Measurements from ENCODE around the gene FBXO10. TPM values are rescaled to one million over a fixed set of nuclear protein-coding genes. Genes with fewer than 3 reads are reported as not detected.

FBXO10 gene
- total and polyA plus RNA-seq, 10 of the 15 experiments (the other 5 are each of a cell fraction or from before 2014, with no cell fraction given), result 1.6 to 17.2 (median 9.6) TPM

DNA sequence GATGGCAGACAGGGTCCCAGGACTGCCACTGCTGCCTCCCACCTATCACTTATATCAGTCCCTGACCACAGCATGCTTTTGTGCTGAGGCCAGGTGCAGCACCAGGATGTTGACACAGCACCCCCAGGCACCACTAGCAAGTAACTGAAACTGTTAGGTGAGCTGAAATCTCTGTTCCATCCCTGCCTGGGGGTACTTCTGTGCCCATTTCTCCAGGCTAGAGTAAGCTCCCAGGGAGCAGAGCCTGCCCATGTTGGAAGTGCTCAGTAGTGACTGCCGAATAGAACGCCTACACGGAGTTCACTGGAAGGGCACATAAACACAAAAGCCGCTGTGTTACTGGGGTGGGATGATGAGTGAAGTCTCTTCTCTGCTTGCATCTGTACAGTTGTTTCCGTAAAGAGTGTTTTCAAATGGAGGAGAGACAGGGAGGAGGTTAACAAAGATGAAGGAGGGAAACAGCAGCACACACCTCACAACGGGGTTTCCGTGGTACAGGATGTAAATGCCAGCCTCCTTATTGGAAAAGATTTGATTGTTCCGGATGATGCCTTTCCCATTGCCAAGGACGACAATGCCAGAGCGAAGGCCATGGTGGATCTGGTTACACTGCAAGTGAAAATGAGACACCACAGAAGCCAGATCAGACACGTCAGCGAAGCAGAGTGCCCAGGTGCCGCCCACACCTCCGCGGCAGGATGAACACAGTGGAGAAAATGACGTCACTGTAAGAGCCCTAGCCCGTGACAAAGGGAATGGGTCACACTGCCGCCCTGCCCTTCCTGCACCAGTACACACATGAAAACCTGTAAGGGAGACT, 47.3 kb downstream of the FBXO10 start:
- Histone ChIP-seq H4K20me1 (ENCODE audit: control insufficient read depth, insufficient read depth) (no peaks in the 10 kb centered on the region), H3K4me2 (ENCODE audit: control insufficient read depth, insufficient read depth) (peak overlapping the region; percentile 54), H3K27ac (ENCODE audit: control insufficient read depth, insufficient read depth) (peak overlapping the region; percentile 58), H3K9me3 (replicated peaks; ENCODE audit: control insufficient read depth, insufficient read depth, low read length) (no peaks in the 10 kb centered on the region), H3K27me3 (replicated peaks in 1 of 2; ENCODE audit: control insufficient read depth in 2 of 2, insufficient read depth in 2 of 2, low read length in 1 of 2) (no peaks in the 10 kb centered on the region), H2AFZ (ENCODE audit: control insufficient read depth, low read depth, low read length) (peak overlapping the region; percentile 54), H3K4me1 (ENCODE audit: control insufficient read depth, insufficient read depth, low read length) (peaks cover 26% of the 10 kb centered on the region), H3K9ac (ENCODE audit: control insufficient read depth, insufficient read depth, low read length) (peak overlapping the region; percentile 7; the same call in 1 of the 2 replicates), H3K79me2 (ENCODE audit: control insufficient read depth, insufficient read depth, low read length) (no peaks in the 10 kb centered on the region), H3K4me3 (no peak overlapping the region), H3K36me3 (ENCODE audit: control insufficient read depth in 2 of 2, insufficient read depth in 2 of 2, low read length in 1 of 2) (peaks cover 0 to 12% of the 10 kb centered on the region in 2 experiments; a peak in 2 of 4 replicates)
- ChIA-PET CTCF (interaction anchor here (0.6 kb wide), 1 partner anchor 115 kb away, joined by 3 read pairs; no protein-coding TSS in a partner anchor), RAD21 (ENCODE audit: unreplicated experiment) (no interaction called here), POLR2A (interaction anchor here (0.5 to 0.8 kb wide), 2 partner anchors 10 to 63 kb away, joined by 3 to 4 read pairs; partner anchors contain the start of gene TOMM5), SMC1A (ENCODE audit: uncharacterized antibody, unreplicated experiment) (interaction anchor here (1.0 kb wide), 1 partner anchor 38 kb away, joined by 3 read pairs; no protein-coding TSS in a partner anchor)
- ATAC-seq (peak; percentile 86), DNase-seq (ENCODE audit: low read depth, low spot score) (peak; percentile 40), FAIRE-seq (peak; percentile 94)
- WGBS (ENCODE audit: insufficient coverage, insufficient replicate concordance, low lambda C conversion rate, missing lambda C conversion rate), result 18% methylated on average over 18 of the region's 18 CpGs
- BruUV-seq (replicated peaks), result no TSS peak
- in situ Hi-C loops (cut with MboI) (no loop called here), intact Hi-C loops (cut with micrococcal nuclease; ENCODE audit: unreplicated experiment) (no loop called here)
- no peak for TF ChIP-seq FOXM1 (IDR thresholded peaks at IDR 0.05; ENCODE audit: low read depth, low read length)
- TF ChIP-seq, protein P1, sequence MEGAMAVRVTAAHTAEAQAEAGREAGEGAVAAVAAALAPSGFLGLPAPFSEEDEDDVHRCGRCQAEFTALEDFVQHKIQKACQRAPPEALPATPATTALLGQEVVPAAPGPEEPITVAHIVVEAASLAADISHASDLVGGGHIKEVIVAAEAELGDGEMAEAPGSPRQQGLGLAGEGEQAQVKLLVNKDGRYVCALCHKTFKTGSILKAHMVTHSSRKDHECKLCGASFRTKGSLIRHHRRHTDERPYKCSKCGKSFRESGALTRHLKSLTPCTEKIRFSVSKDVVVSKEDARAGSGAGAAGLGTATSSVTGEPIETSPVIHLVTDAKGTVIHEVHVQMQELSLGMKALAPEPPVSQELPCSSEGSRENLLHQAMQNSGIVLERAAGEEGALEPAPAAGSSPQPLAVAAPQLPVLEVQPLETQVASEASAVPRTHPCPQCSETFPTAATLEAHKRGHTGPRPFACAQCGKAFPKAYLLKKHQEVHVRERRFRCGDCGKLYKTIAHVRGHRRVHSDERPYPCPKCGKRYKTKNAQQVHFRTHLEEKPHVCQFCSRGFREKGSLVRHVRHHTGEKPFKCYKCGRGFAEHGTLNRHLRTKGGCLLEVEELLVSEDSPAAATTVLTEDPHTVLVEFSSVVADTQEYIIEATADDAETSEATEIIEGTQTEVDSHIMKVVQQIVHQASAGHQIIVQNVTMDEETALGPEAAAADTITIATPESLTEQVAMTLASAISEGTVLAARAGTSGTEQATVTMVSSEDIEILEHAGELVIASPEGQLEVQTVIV (IDR thresholded peaks at IDR 0.05; ENCODE audit: borderline replicate concordance, partially characterized antibody), result no peak
- no peak for TF ChIP-seq FOS (IDR thresholded peaks at IDR 0.05; ENCODE audit: borderline replicate concordance, extremely low read depth, insufficient read length)
- TF ChIP-seq SREBF2 (IDR thresholded peaks at IDR 0.05; ENCODE audit: low read length), result no peak
- no peak for TF ChIP-seq ZNF622 (IDR thresholded peaks at IDR 0.05)
- TF ChIP-seq, protein P2, sequence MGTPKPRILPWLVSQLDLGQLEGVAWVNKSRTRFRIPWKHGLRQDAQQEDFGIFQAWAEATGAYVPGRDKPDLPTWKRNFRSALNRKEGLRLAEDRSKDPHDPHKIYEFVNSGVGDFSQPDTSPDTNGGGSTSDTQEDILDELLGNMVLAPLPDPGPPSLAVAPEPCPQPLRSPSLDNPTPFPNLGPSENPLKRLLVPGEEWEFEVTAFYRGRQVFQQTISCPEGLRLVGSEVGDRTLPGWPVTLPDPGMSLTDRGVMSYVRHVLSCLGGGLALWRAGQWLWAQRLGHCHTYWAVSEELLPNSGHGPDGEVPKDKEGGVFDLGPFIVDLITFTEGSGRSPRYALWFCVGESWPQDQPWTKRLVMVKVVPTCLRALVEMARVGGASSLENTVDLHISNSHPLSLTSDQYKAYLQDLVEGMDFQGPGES (IDR thresholded peaks at IDR 0.05), result no peak
- TF ChIP-seq ESRRA (IDR thresholded peaks at IDR 0.05; ENCODE audit: low read length), result no peak
- TF ChIP-seq BHLHE40 (IDR thresholded peaks at IDR 0.05; ENCODE audit: borderline replicate concordance in 1 of 2, low read depth in 2 of 2, low read length in 1 of 2), result peak; percentile 42 to 82; a peak in 3 of 4 replicates
- no peak for TF ChIP-seq NR2C2 (IDR thresholded peaks at IDR 0.05; ENCODE audit: borderline replicate concordance, control insufficient read depth, insufficient read length, low read depth)
- TF ChIP-seq BRCA1 (IDR thresholded peaks at IDR 0.05; ENCODE audit: low read depth, low read length), result no peak
- TF ChIP-seq MEF2A (IDR thresholded peaks at IDR 0.05; ENCODE audit: insufficient read depth, low read depth, low read length), result no peak
- TF ChIP-seq, protein P3, sequence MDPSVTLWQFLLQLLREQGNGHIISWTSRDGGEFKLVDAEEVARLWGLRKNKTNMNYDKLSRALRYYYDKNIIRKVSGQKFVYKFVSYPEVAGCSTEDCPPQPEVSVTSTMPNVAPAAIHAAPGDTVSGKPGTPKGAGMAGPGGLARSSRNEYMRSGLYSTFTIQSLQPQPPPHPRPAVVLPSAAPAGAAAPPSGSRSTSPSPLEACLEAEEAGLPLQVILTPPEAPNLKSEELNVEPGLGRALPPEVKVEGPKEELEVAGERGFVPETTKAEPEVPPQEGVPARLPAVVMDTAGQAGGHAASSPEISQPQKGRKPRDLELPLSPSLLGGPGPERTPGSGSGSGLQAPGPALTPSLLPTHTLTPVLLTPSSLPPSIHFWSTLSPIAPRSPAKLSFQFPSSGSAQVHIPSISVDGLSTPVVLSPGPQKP (IDR thresholded peaks at IDR 0.05; ENCODE audit: low read depth, low read length), result no peak
- TF ChIP-seq HCFC1 (IDR thresholded peaks at IDR 0.05; ENCODE audit: low read length), result no peak
- no peak for TF ChIP-seq YBX1 (IDR thresholded peaks at IDR 0.05)
- TF ChIP-seq ZNF274 (IDR thresholded peaks at IDR 0.05; ENCODE audit: insufficient read depth, insufficient read length), result no peak
- TF ChIP-seq, protein P4, sequence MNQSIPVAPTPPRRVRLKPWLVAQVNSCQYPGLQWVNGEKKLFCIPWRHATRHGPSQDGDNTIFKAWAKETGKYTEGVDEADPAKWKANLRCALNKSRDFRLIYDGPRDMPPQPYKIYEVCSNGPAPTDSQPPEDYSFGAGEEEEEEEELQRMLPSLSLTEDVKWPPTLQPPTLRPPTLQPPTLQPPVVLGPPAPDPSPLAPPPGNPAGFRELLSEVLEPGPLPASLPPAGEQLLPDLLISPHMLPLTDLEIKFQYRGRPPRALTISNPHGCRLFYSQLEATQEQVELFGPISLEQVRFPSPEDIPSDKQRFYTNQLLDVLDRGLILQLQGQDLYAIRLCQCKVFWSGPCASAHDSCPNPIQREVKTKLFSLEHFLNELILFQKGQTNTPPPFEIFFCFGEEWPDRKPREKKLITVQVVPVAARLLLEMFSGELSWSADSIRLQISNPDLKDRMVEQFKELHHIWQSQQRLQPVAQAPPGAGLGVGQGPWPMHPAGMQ (IDR thresholded peaks at IDR 0.05; ENCODE audit: borderline replicate concordance), result no peak
- peak; percentile 68 for TF ChIP-seq IKZF1 (conservative IDR thresholded peaks at IDR 0.05)
- no peak; the same call in 1 of the 2 replicates for TF ChIP-seq NFIC (IDR thresholded peaks at IDR 0.05; ENCODE audit: low read depth, low read length)
